ENCODE measurements around the gene FAM174C.

DNA sequence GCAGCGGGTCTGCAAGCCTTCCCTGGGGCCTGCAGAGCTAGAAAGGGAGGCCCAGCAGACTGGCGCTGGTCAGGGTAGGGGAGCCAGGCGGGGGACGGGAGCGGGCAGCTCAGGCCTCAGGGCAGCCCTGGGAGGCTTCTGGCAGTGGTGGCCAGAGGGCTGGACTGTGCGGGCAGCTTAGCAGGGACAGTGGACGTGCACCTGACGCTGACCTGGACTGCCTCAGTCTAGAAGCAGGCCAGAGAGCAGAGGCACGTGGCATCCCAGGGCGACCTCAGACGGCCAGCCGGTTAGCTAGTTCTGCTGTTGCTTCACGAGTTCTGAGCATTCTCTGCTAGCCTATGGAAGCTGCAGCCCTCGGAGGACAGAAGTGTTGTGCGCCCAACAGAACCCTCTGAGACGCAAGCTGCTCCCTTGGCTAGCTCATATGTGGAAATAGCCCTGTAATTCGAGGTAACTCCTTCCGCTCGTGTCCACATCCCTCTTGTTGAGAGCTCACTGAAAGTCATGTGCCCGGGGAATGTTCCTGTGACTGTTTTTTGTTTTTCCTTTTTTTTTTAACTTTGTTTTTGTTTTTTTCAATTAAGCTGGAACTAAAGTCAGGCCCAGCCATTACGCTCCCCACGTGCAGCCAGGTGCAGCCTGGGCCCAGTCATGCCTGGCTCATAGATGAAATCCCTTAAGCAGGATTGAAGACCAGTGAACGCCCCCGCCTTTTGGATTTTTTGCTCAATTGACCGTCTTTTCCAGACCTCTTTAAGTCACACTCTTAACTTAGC is 1.9 kb upstream of the FAM174C start:
- TF ChIP-seq EZH2 (IDR thresholded peaks at IDR 0.05; ENCODE audit: low read length, unreplicated experiment) (no peak), CTCF (conservative IDR thresholded peaks at IDR 0.05; ENCODE audit: low read depth, low read length) (no peak)
